ENCODE results near the gene RGS14.
"Not testable (repeated sequence)": the region's sequence is repeated elsewhere in the genome, so short reads cannot be mapped to it uniquely, and the experiment has no call there.

Gene RGS14

GRCh38 chr5:177327539-177328522 lies 29.9 kb upstream of the RGS14 start:
- no peak for DNase-seq (ENCODE audit: low read depth)

DNA sequence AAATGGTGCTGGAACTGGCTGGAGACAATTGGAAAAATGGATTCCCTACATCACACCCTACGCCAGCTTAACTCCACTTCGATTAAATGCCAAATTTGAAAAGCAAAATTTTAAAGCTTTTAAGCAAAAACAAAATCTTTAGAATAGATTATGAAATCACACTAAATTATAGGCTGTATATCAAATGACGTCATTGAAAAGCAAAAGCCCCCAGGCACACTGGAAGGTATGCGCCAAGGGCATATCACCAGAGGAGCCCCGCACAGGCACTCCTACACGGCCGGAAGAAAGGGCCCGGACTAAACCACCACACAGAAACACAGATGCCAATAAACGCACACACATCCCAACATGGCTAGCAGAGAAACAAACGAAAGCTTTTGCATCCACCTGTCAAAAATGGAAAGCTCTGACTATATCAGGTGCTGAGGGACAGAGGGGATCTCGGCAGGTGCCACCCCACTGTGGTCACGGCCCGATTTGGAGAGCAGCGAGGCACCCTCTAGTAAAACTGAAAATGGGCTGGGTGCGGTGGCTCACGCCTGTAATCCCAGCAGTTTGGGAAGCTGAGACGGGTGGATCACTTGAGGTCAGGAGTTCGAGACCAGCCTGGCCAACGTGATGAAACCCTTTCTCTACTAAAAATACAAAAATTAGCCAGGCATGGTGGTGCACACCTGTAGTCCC lies 29.0 kb upstream of the RGS14 start:
- no peak for DNase-seq (ENCODE audit: low read depth)

DNA sequence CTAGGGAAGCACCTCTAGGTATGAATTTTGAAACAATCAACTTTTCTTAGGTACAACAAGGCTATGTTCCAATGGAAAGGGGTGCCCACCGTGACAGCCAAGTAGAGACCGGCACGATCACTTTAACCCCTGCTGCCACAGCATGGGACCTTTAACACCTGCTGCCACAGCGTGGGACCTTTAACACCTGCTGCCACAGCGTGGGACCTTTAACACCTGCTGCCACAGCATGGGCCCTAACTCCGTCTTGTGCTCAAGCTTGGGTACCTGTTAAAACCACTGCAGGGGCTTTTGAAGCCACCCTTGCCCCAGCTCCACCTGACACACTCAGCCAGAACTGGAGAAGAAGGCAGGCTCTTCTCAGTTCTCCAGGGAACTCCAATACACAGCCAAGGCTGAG lies 27.8 kb upstream of the RGS14 start:
- no peak for DNase-seq (ENCODE audit: low read depth)

GRCh38 chr5:177330991-177331842 lies 26.5 kb upstream of the RGS14 start:
- no peak for DNase-seq (ENCODE audit: low read depth)

DNA sequence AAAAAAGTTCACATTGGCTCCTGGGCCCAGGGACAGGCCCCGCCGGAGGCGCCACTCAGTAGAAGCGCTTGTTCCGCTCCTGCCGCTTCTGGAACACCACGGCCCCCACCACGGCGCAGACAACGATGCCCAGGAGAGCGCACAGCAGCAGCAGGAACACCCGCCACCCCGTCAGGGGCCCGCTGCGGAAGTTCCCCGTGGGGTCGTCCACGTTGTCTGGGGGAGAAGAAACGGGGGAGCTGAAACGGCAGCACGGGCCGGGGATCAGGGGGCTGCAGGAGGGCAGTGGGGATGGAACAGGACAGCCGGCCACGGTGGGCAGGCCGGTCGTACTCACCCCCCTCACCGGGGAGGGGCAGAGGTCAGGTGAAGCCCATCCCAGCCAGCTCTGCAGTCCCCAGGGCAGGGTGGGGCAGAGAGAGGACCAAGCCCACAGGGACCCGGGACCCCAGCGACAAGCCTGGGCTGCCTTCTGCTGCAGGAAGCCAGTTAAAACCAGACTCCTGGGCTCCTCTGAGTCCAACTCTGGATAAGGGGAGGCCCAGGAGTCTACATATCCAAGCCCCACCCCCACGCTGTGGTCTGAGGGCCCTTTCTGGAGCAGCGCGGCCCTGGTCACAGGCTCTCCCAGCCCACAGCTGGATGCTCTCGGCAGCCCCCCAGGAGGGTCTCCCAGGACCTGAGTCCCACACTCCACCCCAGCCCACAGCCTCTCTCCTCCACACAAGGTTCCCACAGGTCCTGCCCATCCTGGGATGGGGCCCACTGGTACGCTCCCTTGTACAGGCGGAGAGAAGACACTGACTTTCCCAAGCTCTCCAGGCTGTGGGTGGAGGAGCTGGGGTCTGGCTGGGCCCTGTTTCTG lies 25.5 kb upstream of the RGS14 start:
- DNase-seq (ENCODE audit: low read depth), result no peak

- no peak for DNase-seq (ENCODE audit: low read depth)
Measured at GRCh38 chr5:177332896-177333260, 24.8 kb upstream of the RGS14 start.

DNA sequence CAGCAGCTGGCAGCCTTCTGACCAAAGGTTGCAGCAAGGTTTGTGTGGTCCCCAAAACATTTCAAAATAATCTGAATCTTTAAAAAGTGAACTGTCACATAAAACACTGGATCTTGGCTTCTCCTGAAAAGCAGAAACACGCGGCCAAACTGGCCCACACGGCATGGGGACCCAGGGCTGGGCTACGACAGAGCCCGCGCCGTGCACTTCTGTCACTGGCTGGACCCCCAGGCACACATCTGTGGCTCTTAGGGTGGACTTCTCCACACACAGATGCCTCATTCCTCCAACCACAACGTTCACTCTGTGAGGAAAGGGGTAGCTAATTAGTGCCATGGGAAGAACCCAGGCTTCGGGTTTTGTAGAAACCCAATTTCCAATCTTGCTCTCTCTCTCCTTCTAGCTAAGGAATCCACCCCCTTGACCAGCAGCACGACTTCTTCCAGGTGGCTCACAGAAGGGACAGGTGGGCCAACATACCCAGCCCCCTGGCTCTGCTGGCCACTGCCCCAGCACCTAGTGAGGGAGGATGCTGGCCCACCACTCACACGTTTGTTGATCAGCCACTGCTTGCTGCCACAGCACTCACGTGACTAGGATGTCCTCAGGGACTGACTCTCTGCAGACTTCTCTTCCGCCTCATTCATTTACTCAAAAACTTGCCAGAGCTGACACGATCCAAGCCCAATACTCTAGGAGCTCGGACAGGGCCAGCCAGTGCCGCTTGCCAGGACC lies 24.1 kb upstream of the RGS14 start:
- no peak for DNase-seq (ENCODE audit: low read depth)

DNA sequence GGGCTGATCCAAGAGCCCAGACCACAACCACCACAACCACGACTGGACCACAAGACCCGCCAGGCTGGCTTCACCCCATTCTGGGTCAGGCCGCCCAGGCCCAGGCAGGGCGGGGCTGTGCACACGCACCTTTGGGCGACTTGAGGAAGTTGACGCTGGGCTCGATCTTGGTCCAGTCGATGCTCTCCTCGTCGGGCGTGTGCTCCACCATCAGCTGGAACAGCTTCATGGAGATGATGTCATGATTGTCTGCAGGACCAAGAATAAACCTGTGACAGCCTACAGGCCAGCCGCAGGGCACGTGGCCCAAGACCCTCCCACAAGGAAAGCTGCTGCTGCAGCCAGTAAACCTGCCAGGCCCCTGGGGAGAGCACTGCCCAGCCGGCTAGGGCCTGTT lies 23.6 kb upstream of the RGS14 start:
- DNase-seq (ENCODE audit: low read depth), result no peak

- no peak for DNase-seq (ENCODE audit: low read depth)
Measured at GRCh38 chr5:177334781-177335700, 22.7 kb upstream of the RGS14 start.

- no peak for DNase-seq (ENCODE audit: low read depth)
Measured at GRCh38 chr5:177335701-177336065, 22.0 kb upstream of the RGS14 start.

GRCh38 chr5:177336112-177336511 lies 21.6 kb upstream of the RGS14 start:
- no peak for DNase-seq (ENCODE audit: low read depth)

- DNase-seq (ENCODE audit: low read depth), result no peak
Measured at GRCh38 chr5:177336603-177337494, 20.9 kb upstream of the RGS14 start.

GRCh38 chr5:177338251-177339106 lies 19.2 kb upstream of the RGS14 start:
- DNase-seq (ENCODE audit: low read depth), result no peak

- no peak for DNase-seq (ENCODE audit: low read depth)
Measured at GRCh38 chr5:177339107-177339638, 18.6 kb upstream of the RGS14 start.

- DNase-seq (ENCODE audit: low read depth), result not testable (repeated sequence)
Measured at GRCh38 chr5:177343000-177343399, 14.7 kb upstream of the RGS14 start.

DNA sequence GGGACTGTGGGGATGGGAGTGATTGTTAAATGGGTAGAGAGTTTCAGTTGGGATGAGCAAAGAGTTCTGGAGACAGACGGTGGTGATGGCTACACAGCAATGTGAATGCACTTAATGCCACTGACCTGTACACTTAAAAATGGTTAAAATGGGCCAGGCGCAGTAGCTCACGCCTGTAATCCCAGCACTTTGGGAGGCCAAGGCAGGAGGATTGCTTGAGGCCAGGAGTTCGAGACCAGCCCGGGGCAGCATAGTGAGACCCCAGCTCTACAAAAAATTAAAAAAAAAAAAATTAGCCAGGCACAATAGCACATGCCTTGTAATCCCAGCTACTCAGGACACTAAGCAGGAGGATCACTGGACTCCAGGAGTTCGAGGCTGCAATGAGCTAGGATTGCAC lies 13.9 kb upstream of the RGS14 start:
- DNase-seq (ENCODE audit: low read depth), result no peak

- DNase-seq (ENCODE audit: low read depth), result no peak
Measured at GRCh38 chr5:177344891-177345290, 12.8 kb upstream of the RGS14 start.

All from activated T-cell treated with anti-CD3 and anti-CD28 coated beads for 1 hour (primary cell).